MCF 10A (cell line): Measurements from ENCODE around the gene DLK1. TPM values are rescaled to one million over a fixed set of nuclear protein-coding genes. Genes with fewer than 3 reads are reported as not detected.

Experiments used
- BruUV-seq: library from RNA; stranded (reverse); fragments of 400-500 nt; replicated peaks from 2 replicates; lab custom pipeline; 2021; lab: Mats Ljungman, UMichigan
- CTCF ChIA-PET: fragments of 300-600 bp; sonication (Branson Sonifier 250); formaldehyde crosslinking; extraction: SDS; loops from one replicate; lab custom pipeline; 2021; ENCODE audit warnings: antibody characterized with exemption, inconsistent platforms; lab: Yijun Ruan, JAX
- POLR2A ChIA-PET: fragments of 300-600, 350-650 bp; sonication (Branson Sonifier 250); formaldehyde crosslinking; extraction: SDS; loops from one replicate; lab custom pipeline; 2020; ENCODE audit warnings: antibody characterized with exemption, inconsistent platforms; lab: Yijun Ruan, JAX
- DNase-seq: peaks from one replicate; pipeline ENCODE4 v3.0.0-alpha.2; 2018; ENCODE audit not compliant: unreplicated experiment
- H3K27ac Mint-ChIP-seq: one replicate; pipeline ENCODE4 v1.8.0; 2022; ENCODE audit warnings: mild to moderate bottlenecking, low read depth, mixed read lengths; ENCODE audit not compliant: unreplicated experiment
- H3K27me3 Mint-ChIP-seq: one replicate; pipeline ENCODE4 v1.8.0; 2022; ENCODE audit warnings: mixed read lengths; ENCODE audit not compliant: insufficient read depth, unreplicated experiment
- H3K36me3 Mint-ChIP-seq: one replicate; pipeline ENCODE4 v1.8.0; 2022; ENCODE audit warnings: mild to moderate bottlenecking, moderate library complexity, mixed read lengths; ENCODE audit not compliant: insufficient read depth, unreplicated experiment
- H3K4me1 Mint-ChIP-seq: one replicate; pipeline ENCODE4 v1.8.0; 2022; ENCODE audit warnings: mixed read lengths; ENCODE audit not compliant: insufficient read depth, unreplicated experiment
- H3K4me3 Mint-ChIP-seq: one replicate; pipeline ENCODE4 v1.8.0; 2022; ENCODE audit warnings: mild to moderate bottlenecking, moderate library complexity, mixed read lengths; ENCODE audit not compliant: unreplicated experiment
- H3K9me3 Mint-ChIP-seq: one replicate; pipeline ENCODE4 v1.8.0; 2022; ENCODE audit warnings: mixed read lengths; ENCODE audit not compliant: unreplicated experiment
- intact Hi-C: fragments of 100-400 bp; cut with micrococcal nuclease; formaldehyde crosslinking; loops from 2 replicates; pipeline ENCODE4 v1.14.1; 2022
- total RNA-seq: library from RNA; stranded (reverse); gene quantifications from 2 replicates; pipeline ENCODE4 v1.2.3, GENCODE V29; 2022
- TF ChIP-seq, protein P1 (sequence below): fragments of 200-600 bp; IDR thresholded peaks from one replicate; pipeline ENCODE4 v1.8.0; 2022; ENCODE audit warnings: antibody characterized with exemption, mild to moderate bottlenecking; ENCODE audit not compliant: unreplicated experiment

Gene DLK1
- total RNA-seq, 1 experiment from 2014 or later: not detected

DNA sequence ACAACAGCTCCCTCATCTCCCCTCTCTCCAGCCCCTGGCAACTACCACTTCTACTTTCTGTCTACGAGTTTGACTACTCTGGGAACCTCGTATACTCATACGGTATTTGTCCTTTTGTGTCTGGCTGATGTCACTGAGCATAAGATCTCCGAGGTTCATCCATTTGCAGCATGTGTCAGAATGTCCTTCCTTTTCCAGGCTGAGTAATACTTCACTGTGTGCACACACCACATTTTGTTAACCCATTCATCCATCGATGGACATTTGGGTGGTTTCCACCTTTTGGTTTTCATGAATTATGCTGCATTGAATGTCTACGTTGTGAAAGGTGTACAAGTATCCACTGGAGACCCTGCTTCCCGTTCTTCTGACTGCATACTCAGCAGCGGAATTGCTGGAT lies 24.1 kb upstream of the DLK1 start:
- H3K9me3 Mint-ChIP-seq: no peaks in the 10 kb centered on the region
- no peaks in the 10 kb centered on the region for H3K36me3 Mint-ChIP-seq
- no TSS peak for BruUV-seq
- TF ChIP-seq, protein P1, sequence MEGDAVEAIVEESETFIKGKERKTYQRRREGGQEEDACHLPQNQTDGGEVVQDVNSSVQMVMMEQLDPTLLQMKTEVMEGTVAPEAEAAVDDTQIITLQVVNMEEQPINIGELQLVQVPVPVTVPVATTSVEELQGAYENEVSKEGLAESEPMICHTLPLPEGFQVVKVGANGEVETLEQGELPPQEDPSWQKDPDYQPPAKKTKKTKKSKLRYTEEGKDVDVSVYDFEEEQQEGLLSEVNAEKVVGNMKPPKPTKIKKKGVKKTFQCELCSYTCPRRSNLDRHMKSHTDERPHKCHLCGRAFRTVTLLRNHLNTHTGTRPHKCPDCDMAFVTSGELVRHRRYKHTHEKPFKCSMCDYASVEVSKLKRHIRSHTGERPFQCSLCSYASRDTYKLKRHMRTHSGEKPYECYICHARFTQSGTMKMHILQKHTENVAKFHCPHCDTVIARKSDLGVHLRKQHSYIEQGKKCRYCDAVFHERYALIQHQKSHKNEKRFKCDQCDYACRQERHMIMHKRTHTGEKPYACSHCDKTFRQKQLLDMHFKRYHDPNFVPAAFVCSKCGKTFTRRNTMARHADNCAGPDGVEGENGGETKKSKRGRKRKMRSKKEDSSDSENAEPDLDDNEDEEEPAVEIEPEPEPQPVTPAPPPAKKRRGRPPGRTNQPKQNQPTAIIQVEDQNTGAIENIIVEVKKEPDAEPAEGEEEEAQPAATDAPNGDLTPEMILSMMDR: no peak
- intact Hi-C loops: no loop called here
- POLR2A ChIA-PET: no interaction called here
- no peaks in the 10 kb centered on the region for H3K4me1 Mint-ChIP-seq
- H3K4me3 Mint-ChIP-seq: no peak overlapping the region
- peaks cover 11% of the 10 kb centered on the region for H3K27me3 Mint-ChIP-seq
- H3K27ac Mint-ChIP-seq: no peak overlapping the region
- CTCF ChIA-PET: no interaction called here
- no peak for DNase-seq

DNA sequence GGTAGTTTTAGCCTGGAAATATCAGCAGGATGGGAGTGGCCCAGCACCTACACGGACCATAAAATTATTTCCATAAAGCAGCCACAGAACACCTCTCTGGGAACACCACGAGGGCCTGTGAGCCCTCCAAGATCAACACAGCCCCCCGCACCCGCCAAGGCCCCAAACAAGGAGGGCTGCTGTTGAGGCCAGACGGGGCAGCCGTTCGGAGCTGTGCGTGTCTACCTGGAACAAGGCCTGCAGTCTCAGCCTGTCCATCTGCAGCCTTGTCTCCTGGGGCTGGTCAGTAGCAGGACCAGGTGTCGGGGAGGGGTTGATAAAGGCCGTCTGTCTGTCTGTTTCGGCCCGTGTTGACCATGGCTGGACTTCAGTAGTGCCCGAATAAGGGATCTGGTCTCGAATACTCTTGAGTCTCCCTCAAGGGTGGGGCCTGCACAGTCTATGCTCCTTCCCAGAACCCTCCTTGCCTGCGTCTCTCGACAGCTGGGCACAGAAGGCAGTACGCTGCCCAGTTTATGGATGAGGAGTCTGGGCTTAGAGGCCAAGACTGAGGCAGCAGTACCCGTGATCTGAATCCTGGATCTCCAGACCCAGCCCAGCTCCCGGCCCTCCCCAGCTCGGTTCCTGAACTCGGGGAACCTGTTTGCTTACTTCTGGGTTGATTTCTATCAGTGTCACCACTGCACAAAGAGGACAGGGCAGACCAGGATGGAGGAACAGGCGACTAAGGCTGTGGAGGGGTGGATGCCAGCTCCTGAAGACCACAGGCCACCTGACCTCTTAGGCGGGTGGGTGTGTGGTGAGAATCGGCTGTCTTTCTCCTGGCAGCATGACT lies 23.1 kb upstream of the DLK1 start:
- Mint-ChIP-seq H3K4me1 (no peaks in the 10 kb centered on the region), H3K27me3 (peaks cover 11% of the 10 kb centered on the region), H3K9me3 (no peaks in the 10 kb centered on the region), H3K27ac (no peak overlapping the region), H3K4me3 (no peak overlapping the region), H3K36me3 (no peaks in the 10 kb centered on the region)
- TF ChIP-seq, protein P1: no peak
- CTCF ChIA-PET: interaction anchor here (1.1 kb wide), 1 partner anchor 41 kb away, joined by 4 read pairs; no protein-coding TSS in a partner anchor
- intact Hi-C loops: no loop called here
- POLR2A ChIA-PET: no interaction called here
- no TSS peak for BruUV-seq
- DNase-seq: no peak

DNA sequence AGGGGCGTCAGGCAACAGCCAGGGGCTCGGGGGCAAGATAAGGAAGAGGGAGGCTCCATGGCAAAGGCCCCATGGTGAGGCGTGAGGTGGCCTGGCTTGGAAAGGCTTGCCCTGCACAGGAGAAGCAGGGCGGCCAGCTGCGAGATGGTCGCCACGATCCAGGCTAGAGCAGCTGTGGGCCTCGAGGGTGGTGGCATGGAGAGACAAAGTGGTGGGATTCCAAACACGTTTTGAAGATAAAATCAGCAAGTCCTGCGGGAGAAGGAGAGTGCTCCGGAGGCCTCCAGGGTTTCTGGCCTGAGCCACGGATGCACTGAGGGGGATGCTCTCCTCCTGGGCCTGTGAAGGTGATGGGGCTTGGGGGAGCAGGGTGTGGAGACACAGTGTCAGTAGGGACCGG lies 20.5 kb upstream of the DLK1 start:
- Mint-ChIP-seq H3K36me3 (no peaks in the 10 kb centered on the region), H3K9me3 (no peaks in the 10 kb centered on the region), H3K27me3 (peaks cover 11% of the 10 kb centered on the region), H3K4me1 (no peaks in the 10 kb centered on the region), H3K27ac (no peak overlapping the region), H3K4me3 (no peak overlapping the region)
- POLR2A ChIA-PET: no interaction called here
- no TSS peak for BruUV-seq
- TF ChIP-seq, protein P1: no peak
- no peak for DNase-seq
- CTCF ChIA-PET: no interaction called here
- intact Hi-C loops: no loop called here

DNA sequence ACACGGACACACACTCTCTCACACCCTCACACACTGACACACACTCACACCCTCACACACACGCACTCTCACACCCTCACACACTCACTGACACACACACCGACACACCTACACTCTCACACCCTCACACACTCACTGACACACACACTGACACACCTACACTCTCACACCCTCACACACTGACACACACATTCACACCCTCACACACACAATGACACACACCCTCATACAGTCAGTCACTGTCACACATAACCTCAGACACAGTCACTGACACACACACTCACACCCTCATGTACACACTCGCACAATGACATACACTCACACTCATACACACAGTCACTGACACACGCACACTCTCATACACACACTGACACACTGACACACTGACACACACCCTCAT lies 19.8 kb upstream of the DLK1 start:
- no TSS peak for BruUV-seq
- no peak for DNase-seq
- Mint-ChIP-seq H3K27me3 (peaks cover 11% of the 10 kb centered on the region), H3K36me3 (no peaks in the 10 kb centered on the region), H3K27ac (no peak overlapping the region), H3K4me1 (no peaks in the 10 kb centered on the region), H3K4me3 (no peak overlapping the region), H3K9me3 (no peaks in the 10 kb centered on the region)
- intact Hi-C loops: no loop called here
- ChIA-PET POLR2A (no interaction called here), CTCF (no interaction called here)
- TF ChIP-seq, protein P1: no peak
